ENCODE data around the gene PTK6.

Gene PTK6

GRCh38 chr20:63502671-63503172, 34.5 kb downstream of the PTK6 start:
- no peak overlapping the region for H3K27ac ChIP-seq
- no peak for TF ChIP-seq CTCF (conservative IDR thresholded peaks at IDR 0.05)

GRCh38 chr20:63501818-63502670, 35.1 kb downstream of the PTK6 start:
- H3K27ac ChIP-seq: no peak overlapping the region
- TF ChIP-seq CTCF (conservative IDR thresholded peaks at IDR 0.05): no peak

- no peak overlapping the region for H3K27ac ChIP-seq
- no peak for TF ChIP-seq CTCF (conservative IDR thresholded peaks at IDR 0.05)
Observed at GRCh38 chr20:63500902-63501817, 36.0 kb downstream of the PTK6 start.

- TF ChIP-seq CTCF (conservative IDR thresholded peaks at IDR 0.05): no peak
- H3K27ac ChIP-seq: no peak overlapping the region
Observed at GRCh38 chr20:63500151-63500901, 36.9 kb downstream of the PTK6 start.

GRCh38 chr20:63499338-63499969, 37.7 kb downstream of the PTK6 start:
- TF ChIP-seq CTCF (conservative IDR thresholded peaks at IDR 0.05): peak; percentile 7; the same call in 1 of the 2 replicates
- peak overlapping the region; percentile 93 for H3K27ac ChIP-seq

- H3K27ac ChIP-seq: peak within 1 kb of the TSS; percentile 93
- TF ChIP-seq CTCF (conservative IDR thresholded peaks at IDR 0.05): peak; percentile 64
Observed at GRCh38 chr20:63498960-63499337, 38.2 kb downstream of the PTK6 start, which contains the start of gene EEF1A2. TSS of gene EEF1A2 (minus strand) at chr20:63499083. CDS start at chr20:63497763, 1,320 bp downstream.
